ENCODE measurements around the gene OXGR1.
"Not testable (repeated sequence)": the region's sequence is repeated elsewhere in the genome, so short reads cannot be mapped to it uniquely, and the experiment has no call there.

OXGR1 gene

DNA sequence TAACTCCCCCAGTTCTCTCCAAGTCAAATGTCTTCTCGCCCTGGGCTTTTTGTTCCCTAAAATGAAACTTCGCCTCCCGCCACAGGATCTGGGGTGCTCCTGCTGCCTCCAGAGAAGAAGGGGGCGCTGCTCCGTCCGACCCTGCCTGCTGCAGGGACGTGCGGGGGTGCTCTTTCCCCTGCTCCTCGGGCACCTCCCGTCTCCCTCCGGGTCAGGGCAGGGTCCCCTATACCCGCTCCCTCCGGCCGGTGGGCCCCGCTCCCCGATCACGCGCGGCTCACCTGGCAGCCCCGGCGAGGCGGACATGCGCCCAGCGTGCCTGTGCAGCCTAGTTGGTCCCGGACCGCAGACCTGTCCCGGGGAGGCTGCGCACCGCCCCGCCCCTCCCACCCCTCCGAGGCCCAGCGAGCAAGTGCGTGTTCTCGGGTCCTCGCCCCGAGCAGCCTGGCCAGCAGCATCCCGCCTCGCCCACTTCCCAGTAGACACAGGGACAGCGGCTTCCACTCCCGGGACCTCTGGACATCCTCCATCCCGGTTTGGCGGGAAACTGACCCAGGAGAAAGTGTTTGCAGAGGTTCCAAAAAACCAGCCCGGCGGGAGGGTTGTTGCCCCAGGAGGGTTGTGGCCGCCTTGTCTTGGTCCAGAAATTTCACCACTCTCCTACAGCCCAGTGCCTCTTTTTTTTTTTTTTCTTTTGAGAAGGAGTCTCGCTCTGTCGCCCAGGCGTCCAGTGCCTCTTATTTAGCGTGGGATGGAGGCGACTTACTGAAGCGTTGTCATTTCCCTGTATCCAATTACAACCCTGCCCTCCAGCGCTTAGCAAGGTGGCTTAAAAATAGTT, at the start of gene OXGR1:
OXGR1 (minus strand) TSS at position 460 of the 841 bp plus-strand sequence. CDS start 6,717 bp downstream, outside the sequence.
- DNase-seq (ENCODE audit: low read depth in 3 of 3) = no peak

DNA sequence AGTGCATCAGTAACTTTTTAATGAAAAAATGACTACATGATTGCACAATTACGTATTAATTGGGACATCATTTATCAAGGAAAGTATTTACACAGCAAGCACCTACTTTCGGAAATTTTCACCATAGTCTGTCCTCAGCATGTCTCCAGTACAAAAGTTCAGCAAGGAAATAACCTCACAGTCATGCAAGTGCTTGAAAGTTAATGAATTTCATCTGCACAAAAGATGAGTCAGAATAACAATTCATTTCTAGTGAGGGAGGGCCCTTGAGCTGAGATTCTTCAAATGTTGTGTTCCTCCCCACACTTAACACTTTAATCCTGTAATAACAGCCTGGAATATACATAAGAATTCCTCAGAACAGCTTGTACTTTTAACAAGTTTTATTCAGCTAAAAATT, 49.0 kb upstream of the OXGR1 start:
- no peak for DNase-seq (ENCODE audit: low read depth in 3 of 3)

DNA sequence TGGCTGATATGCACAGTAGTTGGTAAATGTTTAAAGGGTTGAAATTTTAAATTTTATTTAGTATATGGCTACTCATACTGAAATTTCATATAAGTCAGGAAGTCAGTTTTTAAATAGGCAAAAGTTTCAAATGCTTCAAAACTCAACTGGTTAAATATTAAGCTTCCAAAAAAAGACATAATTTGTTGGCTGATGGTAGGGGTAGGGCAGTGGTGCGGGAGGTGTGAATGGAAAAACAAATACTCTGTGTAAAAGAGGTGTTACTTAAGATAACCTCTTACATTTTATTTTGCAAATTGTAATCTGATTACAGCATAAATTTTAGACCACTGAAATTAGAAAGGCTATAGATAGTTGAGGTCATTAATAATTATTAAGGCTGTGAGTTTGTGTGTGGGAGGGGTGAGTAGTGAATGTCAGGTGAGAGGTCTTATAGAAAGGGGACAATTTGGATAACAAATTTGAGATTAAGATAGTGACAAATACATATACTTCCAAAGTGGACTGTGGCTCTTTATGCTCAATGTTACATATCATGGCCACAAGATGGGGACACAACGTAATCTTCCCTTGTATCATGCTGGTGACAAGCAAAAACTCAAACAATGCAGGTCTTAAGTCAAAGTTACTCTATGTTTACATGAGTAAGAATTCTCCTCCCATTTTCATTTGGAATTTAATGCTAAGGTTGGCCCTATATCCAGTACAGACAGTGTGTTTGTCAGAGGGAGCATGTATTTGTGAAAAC, 36.6 kb upstream of the OXGR1 start:
- DNase-seq (ENCODE audit: low read depth in 3 of 3) = no peak

DNA sequence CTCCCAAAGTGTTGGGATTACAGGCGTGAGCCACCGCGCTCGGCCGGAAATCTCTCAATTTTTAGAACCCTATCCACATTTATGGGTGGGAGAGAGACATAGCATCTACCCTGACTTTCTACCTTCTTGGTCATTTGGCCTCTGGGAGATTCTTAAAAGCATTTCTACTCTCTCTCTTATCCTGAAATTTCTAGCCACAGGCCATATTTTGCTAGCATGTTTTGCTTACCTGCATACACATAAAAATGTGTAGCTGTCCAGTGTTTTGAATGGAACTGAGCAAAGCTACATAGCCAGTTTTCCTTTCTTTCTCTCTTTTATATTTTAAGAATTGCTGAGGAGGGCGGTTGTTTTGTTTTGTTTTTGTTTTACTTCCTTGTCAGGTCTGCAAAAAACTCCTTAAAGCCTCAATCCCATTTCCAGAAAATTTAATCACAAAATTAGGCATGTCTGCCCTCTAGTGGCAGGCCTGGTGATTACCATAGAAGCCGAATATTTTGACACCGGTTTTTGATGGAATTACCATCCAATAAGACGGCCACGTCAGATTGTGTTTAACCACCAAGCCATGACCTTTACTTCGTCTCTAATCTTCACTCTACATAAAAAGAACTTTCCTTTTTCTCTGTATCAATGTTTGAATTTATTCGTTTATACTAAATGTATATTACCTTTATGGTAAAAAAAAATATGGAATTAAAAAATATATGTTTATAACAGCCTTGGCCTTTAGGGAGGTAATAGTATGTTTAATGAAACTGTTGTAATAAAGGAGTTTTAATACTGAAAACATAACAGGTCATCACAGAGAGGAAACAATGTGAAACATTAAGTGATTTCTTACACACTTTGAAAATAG, 34.4 kb upstream of the OXGR1 start:
- DNase-seq (ENCODE audit: low read depth in 3 of 3) = peak; percentile 11 to 33 (median 16)

DNA sequence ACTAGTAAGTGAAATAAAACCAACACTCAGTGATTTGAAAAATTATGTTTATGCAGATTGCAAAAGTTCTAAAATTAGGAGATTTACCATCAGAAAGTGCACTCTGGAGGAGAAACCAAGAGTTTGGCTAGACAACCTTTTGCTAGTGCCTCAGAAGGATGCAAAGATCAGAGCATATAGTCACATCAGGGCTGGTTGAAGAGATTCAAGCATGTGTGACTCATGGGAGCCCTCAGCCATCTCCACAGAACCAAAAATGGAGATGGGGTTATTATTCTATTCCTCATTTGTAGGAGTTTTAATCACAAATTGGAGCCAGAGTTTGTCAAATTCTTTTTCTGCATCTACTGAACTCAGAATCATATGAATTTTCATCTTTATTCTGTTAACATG, 32.9 kb upstream of the OXGR1 start:
- DNase-seq (ENCODE audit: low read depth in 3 of 3) = no peak

DNA sequence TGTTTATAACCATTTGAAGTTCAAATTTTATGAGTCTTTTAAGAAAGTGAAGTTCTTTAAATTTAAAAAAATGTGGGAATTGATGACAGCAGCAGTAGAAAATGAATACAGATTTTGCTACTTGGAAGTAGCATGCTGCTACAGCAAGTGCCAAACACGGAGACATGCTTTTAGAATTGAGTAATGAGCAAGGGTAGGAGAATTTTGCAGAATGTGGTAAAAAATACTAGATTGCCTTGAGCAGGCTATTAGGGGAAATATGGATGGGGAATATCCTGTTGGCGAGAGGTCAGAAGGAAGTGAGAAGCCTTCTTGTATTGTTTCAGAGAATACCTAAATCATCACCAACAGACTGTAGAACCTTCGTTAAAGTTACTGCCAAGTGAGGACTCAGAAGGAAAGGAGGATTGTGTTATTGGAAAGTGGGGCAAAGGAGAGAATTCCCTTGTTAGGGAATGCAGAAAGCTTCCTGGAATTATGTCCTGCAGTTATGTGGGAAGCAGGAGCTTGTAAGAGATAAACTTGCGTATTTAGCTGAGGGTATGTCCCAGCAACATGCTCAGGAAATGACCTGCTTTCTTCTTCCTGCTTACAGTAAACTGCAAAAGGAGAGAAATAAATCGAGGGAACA, 32.4 kb upstream of the OXGR1 start:
- no peak for DNase-seq (ENCODE audit: low read depth in 3 of 3)

DNA sequence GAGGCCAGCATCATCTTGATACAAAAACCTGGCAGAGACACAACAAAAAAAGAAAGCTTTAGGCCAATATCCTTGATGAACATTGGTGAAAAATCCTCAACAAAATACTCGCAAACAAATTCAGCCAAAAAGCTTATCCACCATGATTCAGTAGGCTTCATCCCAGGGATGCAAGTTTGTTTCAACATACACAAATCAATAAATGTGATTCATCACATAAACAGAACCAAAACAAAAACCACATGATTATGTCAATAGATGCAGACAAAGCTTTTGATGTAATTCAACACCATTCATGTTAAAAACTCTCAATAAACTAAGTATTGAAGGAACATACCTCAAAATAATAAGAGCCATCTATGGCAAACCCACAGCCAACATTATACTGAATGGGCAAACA, 29.5 kb upstream of the OXGR1 start:
- DNase-seq (ENCODE audit: low read depth in 3 of 3) = not testable (repeated sequence)

DNA sequence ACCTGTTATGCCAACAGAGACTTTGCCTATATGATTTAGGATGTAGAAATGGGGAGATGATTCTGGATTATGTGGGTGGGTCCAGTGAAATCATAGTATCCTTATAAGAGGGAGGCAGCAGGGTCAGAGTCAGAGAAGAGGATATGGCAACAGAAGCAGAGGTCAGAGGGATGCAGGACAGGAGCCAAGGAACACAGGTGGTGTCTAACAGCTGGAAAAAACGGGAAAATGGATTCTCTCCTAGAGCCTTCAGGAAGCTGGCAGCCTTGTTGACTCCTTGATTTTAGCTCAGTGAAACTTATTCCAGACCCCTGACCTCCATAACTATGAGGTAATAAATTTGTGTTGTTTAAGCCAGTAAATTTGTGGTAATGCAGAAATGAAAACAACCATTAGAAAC, 28.8 kb upstream of the OXGR1 start:
- no peak for DNase-seq (ENCODE audit: low read depth in 3 of 3)

DNA sequence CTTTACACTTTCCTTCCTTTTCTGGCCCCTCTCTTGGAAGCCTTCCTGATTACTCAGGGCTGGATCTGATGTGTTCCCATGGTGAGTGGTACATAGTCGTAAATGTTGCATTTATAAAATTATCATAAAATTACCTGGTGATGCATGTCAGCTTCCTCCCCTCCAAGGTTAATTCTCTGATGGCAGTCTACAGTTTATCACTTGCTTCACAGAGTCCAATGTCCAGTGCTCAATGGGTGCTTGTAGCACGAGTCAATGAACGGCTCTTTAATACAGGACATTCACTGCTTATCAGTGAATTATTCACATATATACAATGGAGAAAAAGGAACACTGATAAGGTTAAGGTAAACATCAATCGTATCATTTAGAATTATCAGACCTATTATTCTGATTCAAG, 27.0 kb upstream of the OXGR1 start:
- DNase-seq (ENCODE audit: low read depth in 3 of 3) = no peak

DNA sequence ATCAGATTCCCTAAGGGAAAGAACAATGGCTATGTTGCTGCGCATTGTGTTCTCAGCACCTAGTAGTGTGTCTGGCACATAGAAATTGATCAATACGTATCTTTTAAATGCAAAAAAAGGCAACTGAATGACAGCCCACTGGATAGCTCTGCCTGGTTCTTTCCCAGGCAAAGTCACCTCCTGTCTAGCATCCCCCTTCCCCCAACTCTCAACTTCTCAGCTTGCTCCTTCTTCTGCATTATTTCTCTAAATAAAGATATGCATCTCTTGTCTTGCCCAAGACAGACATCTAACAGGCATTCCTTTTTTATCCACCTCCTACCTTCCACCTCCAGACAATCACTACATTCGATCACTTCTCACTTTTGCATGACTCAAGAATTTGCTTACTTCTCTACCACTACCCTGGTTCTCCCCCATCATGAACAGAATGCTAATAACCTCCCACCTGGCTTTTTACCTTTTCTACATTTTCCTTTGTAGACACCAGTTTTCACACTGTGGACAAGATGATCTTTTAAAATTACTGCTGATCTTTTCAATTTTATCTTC, 26.5 kb upstream of the OXGR1 start:
- DNase-seq (ENCODE audit: low read depth in 3 of 3) = no peak

DNA sequence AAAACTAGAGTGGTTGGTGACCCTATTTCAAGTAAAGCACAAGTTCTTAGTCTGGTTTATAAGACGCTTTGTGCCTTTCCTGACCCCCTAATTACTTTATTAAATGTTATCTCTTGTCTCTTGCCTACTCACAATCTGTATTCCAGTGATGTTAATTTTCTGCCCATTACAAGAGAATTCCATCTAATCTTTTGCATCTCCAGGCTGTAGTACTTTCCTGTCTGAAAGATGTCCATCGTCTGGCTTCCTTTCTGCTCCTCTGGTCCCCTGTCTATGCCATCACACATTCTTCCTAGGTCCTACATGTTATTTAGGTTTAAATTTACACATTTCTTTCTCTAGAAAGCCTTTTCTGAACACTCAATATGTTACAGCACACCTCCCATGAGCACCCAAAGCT, 25.9 kb upstream of the OXGR1 start:
- no peak for DNase-seq (ENCODE audit: low read depth in 3 of 3)

DNA sequence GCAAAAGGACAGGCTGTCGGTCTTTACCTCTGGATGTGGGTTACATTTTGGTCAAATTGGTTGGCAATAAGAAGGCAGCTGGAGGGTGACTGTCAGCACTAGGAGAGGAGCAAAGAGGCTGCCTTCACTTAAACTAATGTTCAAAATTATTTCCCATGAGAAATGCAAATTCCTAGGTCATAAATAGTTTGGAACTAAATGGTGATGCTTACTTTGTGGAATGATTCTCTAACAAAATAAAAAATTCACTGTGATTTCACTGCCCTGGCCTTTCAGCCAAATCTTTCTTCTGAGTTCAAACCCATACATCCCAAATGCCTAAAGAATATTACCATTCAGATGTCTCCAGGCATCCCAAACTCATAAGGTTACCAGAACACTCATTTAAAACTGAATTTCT, 25.0 kb upstream of the OXGR1 start:
- DNase-seq (ENCODE audit: low read depth in 3 of 3) = no peak

DNA sequence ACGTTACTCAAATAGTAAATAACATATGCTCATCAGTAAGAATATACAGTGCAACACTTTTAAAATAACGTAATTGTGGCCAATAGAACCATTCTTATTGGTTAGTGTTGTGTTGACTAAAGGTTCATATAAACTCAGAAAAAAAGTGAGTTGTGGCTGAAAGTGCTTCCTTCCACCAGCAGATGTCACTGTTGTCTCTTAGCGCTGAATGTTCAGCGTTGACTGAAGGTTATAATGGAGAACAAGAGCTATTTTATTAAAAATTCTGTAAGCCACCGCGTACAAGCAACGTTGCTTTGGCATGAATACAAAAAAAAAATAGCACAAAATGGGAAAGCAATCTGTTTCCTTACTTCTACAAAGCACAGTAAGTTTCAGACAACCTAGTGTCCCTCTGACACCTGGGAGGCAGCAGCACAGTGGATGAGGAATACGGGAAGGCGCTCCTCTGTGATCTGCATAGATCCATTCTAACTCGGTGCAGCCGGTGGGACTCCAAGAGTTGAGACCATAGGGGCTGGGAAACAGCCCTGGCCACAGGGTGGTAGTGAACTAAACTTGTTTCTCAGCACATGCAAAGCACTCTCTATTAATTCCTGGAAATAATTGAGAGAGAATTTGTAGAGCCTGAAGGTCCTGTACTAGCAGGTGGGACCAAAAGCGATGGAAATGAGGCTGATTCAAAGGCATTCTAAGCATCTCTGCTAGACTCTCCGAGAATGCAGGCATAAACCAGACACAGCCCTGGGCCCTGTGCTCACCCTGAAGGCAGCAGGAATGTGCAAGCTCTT, 23.9 kb upstream of the OXGR1 start:
- DNase-seq (ENCODE audit: low read depth in 3 of 3) = no peak

DNA sequence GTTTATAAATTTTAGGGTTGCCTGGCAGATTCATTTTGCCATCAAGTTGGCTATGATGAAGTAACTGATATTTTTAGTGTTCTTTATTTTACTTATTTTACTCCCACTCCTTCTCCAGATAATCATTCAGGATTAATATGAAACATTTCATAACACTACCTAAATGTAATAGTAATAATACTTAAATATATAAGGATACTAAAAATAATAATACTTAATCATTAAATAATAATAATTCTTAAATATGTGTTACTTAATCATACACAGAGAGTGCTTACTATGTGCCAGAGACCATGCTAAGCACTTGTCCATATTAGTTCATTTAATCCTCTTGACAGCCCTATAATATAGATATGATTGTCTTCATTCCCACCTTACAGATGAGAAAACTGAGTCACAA, 23.0 kb upstream of the OXGR1 start:
- no peak for DNase-seq (ENCODE audit: low read depth in 3 of 3)

DNA sequence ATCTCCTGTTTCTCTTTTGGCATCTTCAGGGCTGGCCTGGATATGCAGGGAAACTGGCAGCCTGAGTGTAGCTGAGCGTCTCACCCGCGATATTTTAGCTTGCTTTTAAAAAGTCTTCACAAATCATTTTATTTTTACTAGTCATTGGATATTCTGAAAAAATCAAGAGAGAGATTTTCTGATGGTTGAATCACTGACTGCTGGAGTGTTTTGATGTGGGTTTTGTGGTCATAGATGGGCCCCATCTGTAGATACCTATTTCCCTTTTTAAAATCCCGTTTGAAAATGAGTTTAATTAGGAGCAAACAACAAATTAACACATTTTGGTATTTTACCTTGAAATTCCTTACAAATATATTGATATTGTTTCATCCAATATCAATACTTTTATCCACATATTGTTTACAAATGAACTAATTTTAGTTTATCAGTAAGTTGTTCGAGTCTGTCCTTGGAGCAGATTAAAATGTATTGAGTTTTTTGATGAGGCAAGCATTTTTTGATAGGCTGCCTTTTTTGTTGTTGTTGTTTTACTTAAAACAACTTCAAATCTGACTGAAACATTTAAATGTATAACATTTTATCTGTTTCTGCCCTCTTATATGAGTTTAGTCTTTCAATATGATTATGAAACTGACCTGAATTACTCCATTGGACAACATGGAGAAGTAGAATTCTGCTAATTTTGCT, 21.5 kb upstream of the OXGR1 start:
- DNase-seq (ENCODE audit: low read depth in 3 of 3) = no peak

DNA sequence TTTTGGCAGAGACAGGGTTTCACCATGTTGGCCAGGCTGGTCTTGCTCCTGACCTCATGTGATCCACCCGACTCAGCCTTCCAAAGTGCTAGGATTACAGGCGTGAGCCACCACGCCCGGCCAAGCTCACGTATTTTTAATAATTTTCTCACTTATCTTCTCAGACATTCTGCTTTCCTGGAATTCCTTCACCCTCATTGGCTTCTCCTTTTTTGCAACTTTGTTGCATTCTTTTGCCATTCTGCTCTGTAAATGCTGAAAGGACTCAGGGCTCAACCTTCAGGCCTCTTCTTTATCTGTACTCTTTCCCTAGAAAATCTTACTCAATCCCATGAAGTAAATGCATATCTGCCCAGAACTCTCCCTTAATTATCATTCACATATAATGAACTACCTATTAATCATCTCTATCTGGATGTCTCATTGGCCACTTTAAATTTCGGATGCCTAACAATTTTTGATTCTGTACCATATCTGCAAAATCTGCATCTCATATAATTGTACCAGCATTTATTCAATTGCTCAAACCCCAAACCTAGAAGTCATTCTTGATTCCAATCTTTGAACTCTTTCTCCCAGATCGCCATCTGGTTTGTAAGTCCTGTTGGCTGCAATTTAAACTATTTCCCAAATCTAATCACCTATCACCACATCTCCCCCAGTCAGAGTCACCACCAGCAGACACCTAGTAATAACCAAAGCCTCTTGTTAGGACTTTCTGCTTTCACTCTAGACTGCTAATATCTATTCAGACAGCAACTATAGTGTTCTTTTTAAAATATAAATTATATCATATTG, 18.2 kb upstream of the OXGR1 start:
- DNase-seq (ENCODE audit: low read depth in 3 of 3) = no peak

DNA sequence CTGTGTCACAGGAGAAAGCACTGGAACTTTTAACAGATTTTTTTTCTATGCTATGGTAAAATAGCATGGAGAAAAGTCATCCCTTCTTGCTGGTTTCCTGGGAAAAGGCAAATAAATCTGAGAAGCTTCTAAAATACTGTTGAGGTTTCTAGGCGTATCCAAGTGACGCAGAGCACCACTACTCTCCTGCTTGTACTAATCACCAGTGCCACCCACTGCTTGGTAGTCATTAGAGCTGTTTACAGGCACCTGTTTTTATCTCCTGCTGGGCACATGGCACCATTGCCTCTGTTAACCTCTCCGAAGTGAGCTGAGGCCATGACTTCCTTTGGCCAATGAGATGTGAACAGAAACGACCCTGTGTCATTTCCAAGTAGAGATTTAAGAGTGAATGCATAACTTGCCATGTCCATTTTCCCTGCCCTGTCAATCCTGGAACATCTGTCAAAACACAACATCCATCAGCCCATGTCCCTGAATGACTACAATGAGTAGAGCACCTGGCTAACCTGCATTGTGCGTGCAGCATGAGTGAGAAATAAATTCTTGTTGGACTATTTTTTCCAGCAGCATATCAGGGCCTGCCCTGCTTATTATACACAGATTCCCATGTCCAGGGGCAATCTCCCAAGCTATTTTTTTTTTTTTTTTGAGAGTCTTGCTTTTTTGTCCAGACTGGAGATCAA, 17.3 kb upstream of the OXGR1 start:
- no peak for DNase-seq (ENCODE audit: low read depth in 3 of 3)

DNA sequence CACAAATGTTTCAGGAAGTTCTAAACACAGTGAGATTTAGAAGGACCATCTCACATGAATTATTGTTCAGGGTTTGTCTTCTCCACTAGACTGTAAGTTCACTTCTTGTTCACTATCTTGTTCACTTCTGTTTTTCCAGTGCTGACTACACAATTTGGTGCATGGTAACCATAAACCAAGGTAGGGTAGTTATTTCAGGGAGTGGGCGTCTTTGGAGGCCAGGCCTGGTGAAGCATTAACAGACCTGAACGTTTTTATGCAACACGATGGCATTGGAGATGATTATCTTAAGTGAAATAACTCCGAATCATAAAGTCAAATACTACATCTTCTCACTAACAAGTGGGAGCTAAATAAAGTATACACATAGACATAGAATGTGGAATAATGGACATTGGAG, 14.4 kb upstream of the OXGR1 start:
- DNase-seq (ENCODE audit: low read depth in 3 of 3) = no peak

All from stimulated activated CD4-positive, alpha-beta T cell treated with anti-CD3 and anti-CD28 coated beads, TNF-alpha, amount 100 ng/mL, for 24 hours (primary cell).